CD14-positive monocyte (primary cell): ENCODE data around the gene ABHD4. TPM values are rescaled to one million over a fixed set of nuclear protein-coding genes. Genes with fewer than 3 reads are reported as not detected.

Experiments
- DNase-seq, 3 donors: peaks; one replicate each; pipeline ENCODE4 v3.0.0-alpha.2; 2011 to 2022
- H2AFZ ChIP-seq: 2 replicates; pipeline ENCODE4 v1.6.0; 2012; ENCODE audit warnings: mild to moderate bottlenecking, low read depth, low read length, inconsistent platforms; ENCODE audit not compliant: insufficient read depth, poor library complexity, severe bottlenecking
- H3K27ac ChIP-seq, 2 donors: 1 replicate in 1 of 2; 2 replicates in 1 of 2; pipeline ENCODE4 v1.5.1; 2012 to 2013; ENCODE audit warnings: low read length in 2 of 2, control low read depth in 1 of 2, inconsistent platforms in 1 of 2, low read depth in 1 of 2, mild to moderate bottlenecking in 1 of 2
- H3K27me3 ChIP-seq, 2 donors: one replicate each; pipeline versions ENCODE4 v1.6.0 to v1.6.1; 2011 to 2013; ENCODE audit warnings: low read length in 2 of 2; ENCODE audit not compliant: control insufficient read depth in 2 of 2, insufficient read depth in 2 of 2
- H3K36me3 ChIP-seq, 2 donors: replicated peaks in 1 of 2; 1 replicate in 1 of 2; 2 replicates in 1 of 2; pipeline versions ENCODE4 v1.5.1 to v1.6.1; 2012 to 2013; ENCODE audit warnings: low read length in 2 of 2, control low read depth in 1 of 2, inconsistent platforms in 1 of 2, mild to moderate bottlenecking in 1 of 2; ENCODE audit not compliant: insufficient read depth in 2 of 2, control insufficient read depth in 1 of 2
- H3K4me1 ChIP-seq, 2 donors: 1 replicate in 1 of 2; 2 replicates in 1 of 2; pipeline versions ENCODE4 v1.5.1 to v1.6.1; 2012 to 2013; ENCODE audit warnings: low read length in 2 of 2, control low read depth in 1 of 2, inconsistent platforms in 1 of 2, mild to moderate bottlenecking in 1 of 2, moderate library complexity in 1 of 2; ENCODE audit not compliant: insufficient read depth in 2 of 2, control insufficient read depth in 1 of 2
- H3K4me2 ChIP-seq: replicated peaks from 2 replicates; pipeline ENCODE3; 2012; ENCODE audit warnings: low read length, moderate library complexity, mild to moderate bottlenecking; ENCODE audit not compliant: poor library complexity, severe bottlenecking; ENCODE audit errors: extremely low read depth
- H3K4me3 ChIP-seq, 3 experiments: fragments of 200-600 bp in 1 of 3; sonication (generic) in 1 of 3; replicated peaks in 1 of 3; 1 replicate in 2 of 3; 2 replicates in 1 of 3; pipeline ENCODE4 v1.5.1; 2011 to 2013; ENCODE audit warnings: low read length in 3 of 3, mild to moderate bottlenecking in 3 of 3, control low read depth in 2 of 3, low read depth in 2 of 3, inconsistent platforms in 1 of 3, moderate library complexity in 1 of 3
- H3K79me2 ChIP-seq: 2 replicates; pipeline ENCODE4 v1.6.0; 2012; ENCODE audit warnings: mild to moderate bottlenecking, control low read depth, inconsistent platforms, low read length, moderate library complexity; ENCODE audit not compliant: insufficient read depth
- H3K9ac ChIP-seq: 2 replicates; pipeline ENCODE4 v1.6.0; 2017; ENCODE audit warnings: low read length, mild to moderate bottlenecking; ENCODE audit not compliant: insufficient read depth, poor library complexity, severe bottlenecking
- H3K9me3 ChIP-seq, 2 donors: replicated peaks in 1 of 2; 1 replicate in 1 of 2; 2 replicates in 1 of 2; pipeline versions ENCODE4 v1.5.1 to v1.6.1; 2012 to 2013; ENCODE audit warnings: low read length in 2 of 2, control low read depth in 1 of 2; ENCODE audit not compliant: control insufficient read depth in 1 of 2, insufficient read depth in 1 of 2
- H4K20me1 ChIP-seq: 2 replicates; pipeline ENCODE4 v1.6.0; 2012; ENCODE audit warnings: mild to moderate bottlenecking, low read length, control low read depth, moderate library complexity; ENCODE audit not compliant: insufficient read depth
- H3K27ac Mint-ChIP-seq, 7 donors: one replicate each; pipeline ENCODE4 v1.8.0; 2020; ENCODE audit warnings: mild to moderate bottlenecking in 7 of 7, mixed read lengths in 7 of 7, moderate library complexity in 6 of 7, inconsistent platforms in 2 of 7
- H3K27me3 Mint-ChIP-seq, 3 donors: one replicate each; pipeline ENCODE4 v1.8.0; 2021 to 2022; ENCODE audit warnings: low read depth in 3 of 3, mild to moderate bottlenecking in 3 of 3, mixed read lengths in 3 of 3, moderate library complexity in 3 of 3, inconsistent platforms in 1 of 3
- H3K36me3 Mint-ChIP-seq, 2 donors: one replicate each; pipeline ENCODE4 v1.8.0; 2020; ENCODE audit warnings: mixed read lengths in 2 of 2, inconsistent platforms in 1 of 2, mild to moderate bottlenecking in 1 of 2
- H3K4me1 Mint-ChIP-seq: one replicate; pipeline ENCODE4 v1.8.0; 2020; ENCODE audit warnings: mild to moderate bottlenecking, mixed read lengths
- H3K4me3 Mint-ChIP-seq, 2 donors: one replicate each; pipeline ENCODE4 v1.8.0; 2020; ENCODE audit warnings: mild to moderate bottlenecking in 2 of 2, mixed read lengths in 2 of 2, moderate library complexity in 1 of 2
- H3K9me3 Mint-ChIP-seq, 7 donors: one replicate each; pipeline ENCODE4 v1.8.0; 2020 to 2022; ENCODE audit warnings: mixed read lengths in 7 of 7, mild to moderate bottlenecking in 6 of 7, moderate library complexity in 6 of 7, inconsistent platforms in 2 of 7
- WGBS: methylation state at CpG from one replicate; pipeline ENCODE4 v1.1.5; 2013; ENCODE audit warnings: missing lambda C conversion rate; ENCODE audit not compliant: insufficient coverage; 5-methylcytosine and 5-hydroxymethylcytosine counted together
- intact Hi-C, 2 donors: fragments of 100-400 bp; cut with micrococcal nuclease; formaldehyde crosslinking; loops; one replicate each; pipeline versions ENCODE4 v1.15.0 to v1.15.1; 2023
- polyA plus RNA-seq, 3 donors: library from polyadenylated mRNA; depleted of rRNA in 1 of 3; unstranded in 2 of 3; stranded (reverse) in 1 of 3; fragments of 300-500 nt in 2 of 3; fragments of >200 nt in 1 of 3; fragmentation: Illumina TruSeq in 2 of 3; gene quantifications; 1 replicate in 2 of 3; 2 replicates in 1 of 3; pipeline ENCODE4 v1.2.3, GENCODE V29; 2012 to 2021
- TF ChIP-seq, protein P1 (sequence below): fragments of 200-600 bp; IDR thresholded peaks from one replicate; pipeline ENCODE4 v1.8.0; 2022; ENCODE audit warnings: antibody characterized with exemption, mild to moderate bottlenecking

The ABHD4 gene
- polyA plus RNA-seq, 3 donors: 9.4 to 13.4 (median 12.5) TPM

DNA sequence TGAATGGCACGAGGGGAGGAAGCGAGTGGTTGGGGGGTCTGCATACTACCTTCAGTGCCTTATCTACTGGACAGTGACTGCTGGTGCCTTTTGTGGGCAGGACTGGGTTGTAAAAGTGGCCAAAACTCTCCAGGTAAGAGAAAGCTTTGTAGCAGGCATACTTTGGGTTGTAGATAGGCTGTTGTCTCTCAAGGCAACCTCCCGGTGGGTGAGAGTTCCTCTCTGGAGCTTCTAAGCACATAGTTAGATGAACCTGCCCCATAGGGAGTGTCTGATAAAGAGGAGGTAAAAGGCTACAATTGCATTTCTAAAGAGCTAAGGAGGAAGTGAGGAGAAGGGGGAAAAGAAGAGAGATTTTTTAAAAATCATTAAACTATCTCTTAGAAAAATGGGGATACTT, 4.9 kb upstream of the ABHD4 start:
- intact Hi-C loops: no loop called here

DNA sequence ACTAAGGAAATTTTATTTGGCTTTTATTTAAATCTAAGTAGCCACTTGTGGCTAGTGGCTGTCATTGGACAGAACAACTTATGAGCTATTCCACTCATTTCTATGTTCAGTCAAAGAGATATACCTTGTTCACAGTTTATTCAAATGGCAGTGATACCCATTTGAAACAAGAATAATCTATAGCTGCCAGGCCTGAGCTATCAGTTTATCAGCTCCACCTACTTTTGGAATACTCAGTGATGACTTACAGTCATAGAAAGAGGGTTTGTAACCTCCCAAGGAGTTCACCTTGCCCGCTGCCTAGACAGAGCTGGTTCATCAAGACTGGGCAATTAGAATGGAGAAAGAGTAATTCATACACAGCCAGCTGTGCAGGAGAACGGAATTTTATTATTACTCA, 4.5 kb upstream of the ABHD4 start:
- TF ChIP-seq, protein P1, sequence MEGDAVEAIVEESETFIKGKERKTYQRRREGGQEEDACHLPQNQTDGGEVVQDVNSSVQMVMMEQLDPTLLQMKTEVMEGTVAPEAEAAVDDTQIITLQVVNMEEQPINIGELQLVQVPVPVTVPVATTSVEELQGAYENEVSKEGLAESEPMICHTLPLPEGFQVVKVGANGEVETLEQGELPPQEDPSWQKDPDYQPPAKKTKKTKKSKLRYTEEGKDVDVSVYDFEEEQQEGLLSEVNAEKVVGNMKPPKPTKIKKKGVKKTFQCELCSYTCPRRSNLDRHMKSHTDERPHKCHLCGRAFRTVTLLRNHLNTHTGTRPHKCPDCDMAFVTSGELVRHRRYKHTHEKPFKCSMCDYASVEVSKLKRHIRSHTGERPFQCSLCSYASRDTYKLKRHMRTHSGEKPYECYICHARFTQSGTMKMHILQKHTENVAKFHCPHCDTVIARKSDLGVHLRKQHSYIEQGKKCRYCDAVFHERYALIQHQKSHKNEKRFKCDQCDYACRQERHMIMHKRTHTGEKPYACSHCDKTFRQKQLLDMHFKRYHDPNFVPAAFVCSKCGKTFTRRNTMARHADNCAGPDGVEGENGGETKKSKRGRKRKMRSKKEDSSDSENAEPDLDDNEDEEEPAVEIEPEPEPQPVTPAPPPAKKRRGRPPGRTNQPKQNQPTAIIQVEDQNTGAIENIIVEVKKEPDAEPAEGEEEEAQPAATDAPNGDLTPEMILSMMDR: no peak
- H4K20me1 ChIP-seq: no peaks in the 10 kb centered on the region
- Mint-ChIP-seq H3K4me3 (no peak overlapping the region), H3K27me3 (peaks cover 8 to 19% (median 17%) of the 10 kb centered on the region in 3 donors), H3K4me1 (peaks cover 16% of the 10 kb centered on the region), H3K36me3 (no peaks in the 10 kb centered on the region), H3K9me3 (peaks cover 0 to 2% (median 0%) of the 10 kb centered on the region in 7 donors), H3K27ac (no peak overlapping the region)
- H2AFZ ChIP-seq: no peak overlapping the region
- H3K36me3 ChIP-seq: no peaks in the 10 kb centered on the region
- no peak overlapping the region for H3K4me2 ChIP-seq
- H3K9ac ChIP-seq: no peak overlapping the region
- no CpG with 5 or more reads among the region's 2 CpGs for WGBS
- H3K4me3 ChIP-seq: no peak overlapping the region
- peaks cover 2% of the 10 kb centered on the region in 2 donors for H3K27me3 ChIP-seq
- peaks cover 5% of the 10 kb centered on the region for H3K79me2 ChIP-seq
- intact Hi-C loops: no loop called here
- no peaks in the 10 kb centered on the region for H3K9me3 ChIP-seq
- no peak for DNase-seq
- no peak overlapping the region for H3K27ac ChIP-seq
- H3K4me1 ChIP-seq: peaks cover 16 to 21% of the 10 kb centered on the region in 2 donors

More for the DNA sequence above, 4.9 kb upstream of the ABHD4 start:
- Histone ChIP-seq H3K36me3 (no peaks in the 10 kb centered on the region), H3K9ac (no peak overlapping the region), H4K20me1 (no peaks in the 10 kb centered on the region), H3K79me2 (peaks cover 9% of the 10 kb centered on the region), H3K4me3 (no peak overlapping the region), H3K4me2 (no peak overlapping the region), H3K9me3 (no peaks in the 10 kb centered on the region), H3K27me3 (peaks cover 2% of the 10 kb centered on the region in 2 donors), H3K4me1 (peaks cover 18 to 23% of the 10 kb centered on the region in 2 donors), H3K27ac (no peak overlapping the region), H2AFZ (no peak overlapping the region)
- no peak for DNase-seq
- TF ChIP-seq, protein P1: no peak
- H3K27me3 Mint-ChIP-seq: peaks cover 5 to 17% (median 16%) of the 10 kb centered on the region in 3 donors
- H3K4me1 Mint-ChIP-seq: peaks cover 17% of the 10 kb centered on the region
- no peaks in the 10 kb centered on the region for H3K36me3 Mint-ChIP-seq
- H3K27ac Mint-ChIP-seq: peak overlapping the region in 2 of 7 donors; percentile 9 to 71
- 90% methylated on average over 2 of the region's 3 CpGs for WGBS
- no peak overlapping the region for H3K4me3 Mint-ChIP-seq
- H3K9me3 Mint-ChIP-seq: peaks cover 0 to 2% (median 0%) of the 10 kb centered on the region in 7 donors
